HUES64 (cell line): ENCODE measurements around the gene MGAT2.
"Not testable (repeated sequence)": the region's sequence is repeated elsewhere in the genome, so short reads cannot be mapped to it uniquely, and the experiment has no call there.

Experiments
- H3K27ac ChIP-seq: 2 replicates; pipeline ENCODE4 v1.7.0; 2013; ENCODE audit warnings: low read depth, low read length, inconsistent platforms
- H3K27me3 ChIP-seq: 2 replicates; pipeline ENCODE4 v1.6.1; 2013; ENCODE audit warnings: mild to moderate bottlenecking, low read length; ENCODE audit not compliant: insufficient read depth
- H3K36me3 ChIP-seq: 2 replicates; pipeline ENCODE4 v1.6.1; 2013; ENCODE audit warnings: mild to moderate bottlenecking, low read length; ENCODE audit not compliant: insufficient read depth
- H3K4me1 ChIP-seq: 2 replicates; pipeline ENCODE4 v1.6.1; 2013; ENCODE audit warnings: mild to moderate bottlenecking, low read length, moderate library complexity; ENCODE audit not compliant: insufficient read depth
- H3K4me3 ChIP-seq: 2 replicates; pipeline ENCODE4 v1.5.1; 2013; ENCODE audit warnings: mild to moderate bottlenecking, low read length, moderate library complexity
- H3K9ac ChIP-seq: 2 replicates; pipeline ENCODE4 v1.6.1; 2013; ENCODE audit warnings: mild to moderate bottlenecking, low read depth, low read length
- H3K9me3 ChIP-seq: 2 replicates; pipeline ENCODE4 v1.6.1; 2013; ENCODE audit warnings: low read depth, low read length; ENCODE audit not compliant: insufficient read depth
- WGBS: fragments of 150-250, 120-280 bp; methylation state at CpG from one replicate; pipeline ENCODE4 v1.1.7; 2013; ENCODE audit warnings: missing lambda C conversion rate; 5-methylcytosine and 5-hydroxymethylcytosine counted together

MGAT2 gene

DNA sequence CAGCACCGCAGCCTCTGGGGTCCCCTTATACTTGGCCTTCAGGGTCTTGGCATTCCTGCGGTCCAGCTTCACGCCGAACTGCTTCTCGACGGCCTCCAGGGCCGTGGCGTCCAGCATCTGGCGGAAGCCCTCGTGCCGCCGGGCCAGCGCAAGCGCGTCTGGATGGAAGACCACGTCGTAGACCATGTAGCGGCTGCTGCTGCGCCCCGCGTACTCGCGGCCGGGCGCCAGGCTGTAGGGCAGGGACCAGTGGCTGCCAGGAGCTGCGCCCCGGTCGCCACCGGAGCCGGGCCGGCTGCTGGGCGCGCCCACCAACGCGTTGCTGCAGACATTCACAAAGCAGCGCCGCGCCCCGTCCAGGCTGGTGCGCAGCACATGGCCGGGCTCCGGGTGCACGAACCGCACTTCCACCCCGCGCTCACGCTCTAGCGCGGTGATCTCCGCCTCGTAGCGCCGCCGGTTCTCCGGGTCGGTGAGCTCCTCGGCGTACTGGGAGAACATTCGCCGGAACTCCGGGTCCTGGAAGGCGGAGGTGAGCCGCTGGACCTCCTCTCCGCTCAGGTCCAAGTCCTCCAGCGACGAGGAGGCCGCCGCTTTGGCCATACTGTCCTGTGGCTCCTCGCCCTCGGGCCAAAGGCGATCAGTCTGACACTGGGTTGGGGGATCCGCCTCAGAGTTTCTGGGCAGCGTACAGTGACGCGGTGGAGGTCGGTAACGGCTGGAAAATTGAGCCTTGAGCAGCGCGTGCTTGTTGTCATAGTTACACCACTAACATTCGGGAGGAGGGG lies 14.1 kb downstream of the MGAT2 start, which contains the start of gene DNAAF2:
TSS of gene DNAAF2 (minus strand) at position 698 of the 788 bp plus-strand sequence. CDS start at position 603, 95 bp downstream.
- under 1% methylated on average over 80 of the region's 80 CpGs for WGBS
- Histone ChIP-seq H3K27ac (peak within 1 kb of the TSS; percentile 96), H3K9me3 (no peaks in the 10 kb centered on the region), H3K36me3 (peaks cover 42% of the 10 kb centered on the region), H3K4me1 (peaks cover 7% of the 10 kb centered on the region; the same call in 1 of the 2 replicates), H3K27me3 (no peaks in the 10 kb centered on the region), H3K9ac (peak within 1 kb of the TSS; percentile 98), H3K4me3 (peak within 1 kb of the TSS; percentile 82)

DNA sequence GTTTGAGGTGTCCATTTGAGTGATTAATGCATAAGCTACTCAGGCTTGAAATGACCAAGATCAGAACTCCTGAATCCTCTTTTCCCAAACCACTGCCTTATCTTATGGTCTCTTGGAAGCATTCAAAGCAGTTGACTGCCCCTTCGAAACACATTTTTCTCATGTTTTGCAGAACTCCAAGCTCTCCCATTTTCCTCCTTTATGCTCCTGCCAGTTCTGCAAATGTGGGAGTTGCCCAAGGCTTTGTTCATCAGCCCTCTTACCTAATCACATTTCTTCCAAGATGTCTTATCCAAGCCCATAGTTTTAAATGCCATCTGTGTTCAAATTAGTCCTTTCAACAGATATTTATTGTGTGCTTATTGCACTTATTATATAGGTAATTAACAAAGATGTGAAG lies 16.3 kb downstream of the MGAT2 start:
- Histone ChIP-seq H3K27ac (no peak overlapping the region), H3K4me1 (peaks cover 2% of the 10 kb centered on the region; the same call in 1 of the 2 replicates), H3K36me3 (peaks cover 44% of the 10 kb centered on the region), H3K9me3 (no peaks in the 10 kb centered on the region), H3K27me3 (no peaks in the 10 kb centered on the region), H3K4me3 (no peak overlapping the region), H3K9ac (no peak overlapping the region)
- WGBS = 96% methylated on average over 1 of the region's 1 CpG

DNA sequence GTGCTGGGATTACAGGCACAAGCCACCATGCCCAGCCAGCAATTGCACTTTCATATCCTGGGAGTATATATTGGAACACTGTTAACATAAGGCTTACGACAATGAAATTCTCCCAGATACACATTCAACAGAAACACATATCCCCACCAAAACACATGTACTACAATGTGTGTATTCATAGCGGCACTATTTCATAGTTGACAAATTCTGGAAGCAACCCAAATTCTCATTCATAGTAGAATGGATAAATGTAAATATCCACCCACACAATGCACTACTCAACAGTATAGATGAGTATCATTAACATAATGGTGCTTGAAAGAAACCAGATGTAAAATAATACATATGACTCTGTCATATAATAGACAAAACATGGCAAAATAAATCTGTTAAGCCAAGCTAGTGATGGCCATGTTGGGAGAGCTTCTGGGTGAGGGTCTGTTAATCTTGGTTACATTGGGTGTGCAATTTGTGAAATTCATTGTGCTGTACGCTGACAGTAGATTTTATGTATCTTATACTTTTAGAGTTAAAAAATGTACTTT lies 17.0 kb downstream of the MGAT2 start:
- H3K4me3 ChIP-seq = no peak overlapping the region
- peaks cover 51% of the 10 kb centered on the region for H3K36me3 ChIP-seq
- no peaks in the 10 kb centered on the region for H3K27me3 ChIP-seq
- H3K9ac ChIP-seq = no peak overlapping the region
- WGBS = 96% methylated on average over 2 of the region's 3 CpGs
- no peak overlapping the region for H3K27ac ChIP-seq
- H3K4me1 ChIP-seq = no peaks in the 10 kb centered on the region
- no peaks in the 10 kb centered on the region for H3K9me3 ChIP-seq

DNA sequence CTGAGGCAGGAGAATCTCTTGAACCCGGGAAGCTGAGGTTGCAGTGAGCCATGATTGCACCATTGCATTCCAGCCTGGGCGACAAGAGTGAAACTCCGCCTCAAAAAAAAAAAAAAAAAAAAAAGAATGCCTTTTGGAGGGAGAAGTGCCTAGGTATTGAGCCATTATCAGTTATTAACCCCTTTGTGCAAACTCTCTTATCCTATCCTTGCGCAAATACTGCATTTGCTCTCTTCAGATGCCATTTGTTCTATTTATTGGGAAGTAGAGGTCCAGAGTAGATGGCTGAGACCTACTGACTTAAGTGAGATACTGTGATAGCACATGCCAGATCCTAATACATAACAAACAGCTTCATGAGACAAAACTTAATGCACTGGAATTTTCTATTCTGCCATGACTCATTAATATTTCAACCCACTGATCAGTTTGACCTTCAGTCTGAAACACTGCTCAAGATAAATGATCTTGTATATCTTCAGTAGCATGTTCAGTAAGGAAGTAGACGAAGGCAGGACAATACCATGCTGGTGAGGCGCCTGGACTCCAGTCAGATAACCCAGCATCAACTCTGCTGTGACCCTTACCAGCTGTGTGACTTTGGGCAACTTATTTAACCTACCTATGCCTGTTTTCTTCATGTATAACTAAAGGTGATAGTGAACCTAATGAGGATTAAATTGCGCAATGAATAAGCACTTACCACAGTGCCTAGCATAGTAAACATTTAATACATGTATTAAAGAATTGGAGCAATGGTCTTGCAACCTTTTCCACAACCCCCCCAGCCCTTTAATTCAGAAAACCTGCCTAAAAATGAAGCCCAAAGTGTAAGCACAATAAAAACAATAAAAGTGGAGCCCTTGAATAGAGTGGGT lies 20.2 kb downstream of the MGAT2 start:
- Histone ChIP-seq H3K9me3 (no peaks in the 10 kb centered on the region), H3K4me3 (no peak overlapping the region), H3K9ac (no peak overlapping the region), H3K4me1 (no peaks in the 10 kb centered on the region), H3K27ac (no peak overlapping the region), H3K27me3 (no peaks in the 10 kb centered on the region), H3K36me3 (peaks cover 60% of the 10 kb centered on the region)
- 90% methylated on average over 6 of the region's 7 CpGs for WGBS

- 0 out of 2 replicates have a peak overlapping the region, but pooled peaks have one; percentile 14 for H3K27ac ChIP-seq
- no peak overlapping the region for H3K4me3 ChIP-seq
- H3K27me3 ChIP-seq = no peaks in the 10 kb centered on the region
- H3K9me3 ChIP-seq = no peaks in the 10 kb centered on the region
- no peak overlapping the region for H3K9ac ChIP-seq
- WGBS = 88% methylated on average over 8 of the region's 8 CpGs
- H3K36me3 ChIP-seq = peaks cover 60% of the 10 kb centered on the region
- no peaks in the 10 kb centered on the region for H3K4me1 ChIP-seq
Observed at GRCh38 chr14:49641697-49642129, 21.1 kb downstream of the MGAT2 start.

GRCh38 chr14:49642163-49642562 lies 21.6 kb downstream of the MGAT2 start:
- H3K4me3 ChIP-seq = no peak overlapping the region
- H3K27ac ChIP-seq = no peak overlapping the region
- no peak overlapping the region for H3K9ac ChIP-seq
- no peaks in the 10 kb centered on the region for H3K9me3 ChIP-seq
- H3K36me3 ChIP-seq = peaks cover 62% of the 10 kb centered on the region
- H3K4me1 ChIP-seq = no peaks in the 10 kb centered on the region
- H3K27me3 ChIP-seq = no peaks in the 10 kb centered on the region

GRCh38 chr14:49653508-49653907 lies 32.9 kb downstream of the MGAT2 start:
- Histone ChIP-seq H3K4me3 (no peak overlapping the region), H3K9ac (no peak overlapping the region), H3K9me3 (no peaks in the 10 kb centered on the region), H3K27me3 (no peaks in the 10 kb centered on the region), H3K36me3 (peaks cover 64% of the 10 kb centered on the region), H3K27ac (no peak overlapping the region), H3K4me1 (no peaks in the 10 kb centered on the region)
- WGBS = 92% methylated on average over 5 of the region's 6 CpGs

GRCh38 chr14:49654511-49654910 lies 33.9 kb downstream of the MGAT2 start:
- Histone ChIP-seq H3K36me3 (peaks cover 62% of the 10 kb centered on the region), H3K4me3 (no peak overlapping the region)

DNA sequence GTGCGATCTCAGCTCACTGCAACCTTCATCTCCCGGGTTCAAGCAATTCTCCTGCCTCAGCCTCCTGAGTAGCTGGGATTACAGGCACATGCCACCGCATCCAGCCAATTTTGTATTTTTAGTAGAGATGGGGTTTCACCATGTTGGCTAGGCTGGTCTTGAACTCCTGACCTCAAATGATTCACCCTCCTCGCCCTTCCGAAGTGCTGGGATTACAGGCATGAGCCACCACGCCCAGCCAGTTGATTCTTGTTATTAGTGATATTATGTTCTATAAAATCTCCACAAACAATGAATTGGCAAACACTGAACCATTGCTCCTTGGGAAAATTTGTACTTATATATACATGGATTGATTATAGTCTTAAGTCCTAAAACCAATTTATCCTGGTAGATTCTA lies 36.9 kb downstream of the MGAT2 start:
- not testable (repeated sequence) for H3K9me3 ChIP-seq, H3K4me1 ChIP-seq, H3K4me3 ChIP-seq, H3K27me3 ChIP-seq, H3K9ac ChIP-seq, H3K27ac ChIP-seq
- WGBS = 96% methylated on average over 5 of the region's 6 CpGs
- peaks cover 58% of the 10 kb centered on the region for H3K36me3 ChIP-seq

More at GRCh38 chr14:49654511-49654910, 33.9 kb downstream of the MGAT2 start:
- 100% methylated on average over 2 of the region's 3 CpGs for WGBS
- H3K9me3 ChIP-seq = no peaks in the 10 kb centered on the region
- H3K9ac ChIP-seq = no peak overlapping the region
- no peaks in the 10 kb centered on the region for H3K4me1 ChIP-seq
- H3K27me3 ChIP-seq = no peaks in the 10 kb centered on the region
- H3K27ac ChIP-seq = no peak overlapping the region

GRCh38 chr14:49659526-49660455 lies 39.2 kb downstream of the MGAT2 start:
- WGBS = 100% methylated on average over 1 of the region's 2 CpGs
- Histone ChIP-seq H3K4me1 (no peaks in the 10 kb centered on the region), H3K9ac (no peak overlapping the region), H3K27ac (no peak overlapping the region), H3K4me3 (no peak overlapping the region), H3K36me3 (peaks cover 53% of the 10 kb centered on the region), H3K9me3 (no peaks in the 10 kb centered on the region), H3K27me3 (no peaks in the 10 kb centered on the region)
